Renal cortical epithelial cell (primary cell): ENCODE results near the gene PID1. TPM values are rescaled to one million over a fixed set of nuclear protein-coding genes. Genes with fewer than 3 reads are reported as not detected.

ENCODE experiments used
- DNase-seq: peaks from one replicate; pipeline ENCODE4 v3.0.0-alpha.2; 2011; ENCODE audit warnings: low read depth
- total RNA-seq: library from RNA; depleted of rRNA; stranded (reverse); fragments of >200 nt; gene quantifications from 2 replicates; pipeline ENCODE4 v1.2.3, GENCODE V29; 2014

The PID1 gene
- total RNA-seq, 1 donor from 2014 or later: 1.5 TPM

DNA sequence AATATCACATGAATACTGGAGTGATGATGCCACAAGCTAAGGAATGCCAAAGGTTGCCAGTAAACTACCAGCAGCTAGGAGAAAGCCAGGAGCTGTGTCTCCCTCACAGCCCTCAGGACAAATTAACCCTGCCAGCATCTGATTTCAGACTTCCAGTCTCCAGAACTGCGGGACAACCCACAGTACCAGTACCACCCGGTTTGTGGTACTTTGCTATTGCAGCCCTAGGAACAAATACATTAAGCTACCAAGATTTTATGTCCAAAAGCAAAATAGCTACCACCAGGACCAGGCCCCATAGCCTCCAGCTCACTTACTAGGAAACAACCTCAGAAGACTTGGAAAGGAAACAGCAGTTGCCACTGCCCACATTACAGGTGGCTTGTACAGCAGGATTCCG, 10.0 kb downstream of the PID1 start:
- DNase-seq: no peak

DNA sequence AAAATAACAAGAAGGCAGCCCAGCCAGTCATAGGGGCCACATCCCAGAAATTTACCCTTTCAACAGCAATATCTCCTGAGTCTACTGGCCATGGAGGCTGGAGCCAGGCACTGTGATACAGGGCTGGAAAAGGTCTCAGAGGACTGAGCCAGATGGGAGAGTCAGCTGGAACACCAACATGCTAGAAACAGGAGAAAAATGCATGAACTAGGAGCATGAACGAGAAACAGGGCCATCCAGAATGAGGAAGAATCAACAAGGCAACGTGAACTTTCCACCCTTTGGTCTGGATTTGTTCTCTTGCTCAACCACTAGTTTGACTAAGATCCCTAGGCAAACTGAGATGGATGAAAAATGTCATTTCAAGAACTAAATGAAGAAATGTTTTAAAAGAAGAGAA, 13.1 kb downstream of the PID1 start:
- DNase-seq: no peak

DNA sequence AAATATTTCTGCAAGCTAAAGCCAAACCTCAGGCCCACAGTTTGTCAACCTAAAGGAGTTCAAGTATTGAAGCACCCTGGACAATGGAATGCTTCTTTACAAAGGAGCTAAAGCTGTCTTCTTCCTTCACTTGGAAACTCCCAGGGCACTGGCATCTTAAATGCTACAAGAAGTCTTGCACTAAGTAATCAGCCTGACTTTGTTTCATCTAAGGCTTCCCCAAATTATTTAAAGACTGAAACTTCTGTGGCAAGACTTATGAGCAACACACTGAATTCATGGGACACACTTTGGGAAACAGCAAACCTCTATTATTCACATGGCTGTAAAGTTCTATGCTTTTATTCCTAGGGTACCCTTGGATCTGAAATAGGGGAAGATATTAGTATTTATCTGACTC, 14.7 kb downstream of the PID1 start:
- DNase-seq: no peak

DNA sequence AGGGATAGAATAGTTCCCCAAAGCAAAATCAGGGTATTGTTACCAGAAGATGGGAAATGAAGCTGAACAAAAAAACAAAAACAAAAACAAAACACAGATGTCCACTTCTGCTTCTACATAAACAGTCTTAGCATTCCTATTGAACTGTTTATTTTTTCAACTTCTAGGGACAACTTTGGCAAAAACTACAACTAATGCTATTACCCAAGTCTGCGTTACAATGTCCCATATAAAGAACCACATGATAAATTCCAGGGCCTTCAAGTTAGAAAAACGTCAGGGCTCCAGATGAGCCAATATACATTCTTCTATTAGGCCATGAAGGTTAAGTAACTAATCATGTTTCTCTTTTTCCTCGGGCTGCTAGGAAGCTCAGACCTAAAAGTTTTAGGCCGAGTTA, 16.9 kb downstream of the PID1 start:
- DNase-seq: no peak

DNA sequence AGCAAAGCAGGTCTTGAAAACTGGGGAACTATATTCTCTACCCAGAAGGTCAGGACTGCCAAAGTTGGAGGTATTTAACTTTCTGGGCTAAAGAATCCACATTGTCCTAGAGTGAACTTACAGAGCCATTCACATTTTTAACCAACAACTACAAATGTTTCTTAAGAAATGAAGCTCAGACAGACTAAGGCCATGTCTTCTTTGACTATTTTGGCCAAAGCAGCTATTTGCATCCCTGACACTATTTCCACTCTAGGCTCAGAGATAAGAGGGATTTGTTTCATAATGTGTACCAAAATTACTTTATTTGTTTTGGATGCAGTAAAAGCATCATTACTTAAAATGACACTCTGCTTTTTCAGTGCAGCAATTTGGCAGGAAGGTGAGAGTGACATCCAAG, 18.1 kb downstream of the PID1 start:
- DNase-seq: no peak

DNA sequence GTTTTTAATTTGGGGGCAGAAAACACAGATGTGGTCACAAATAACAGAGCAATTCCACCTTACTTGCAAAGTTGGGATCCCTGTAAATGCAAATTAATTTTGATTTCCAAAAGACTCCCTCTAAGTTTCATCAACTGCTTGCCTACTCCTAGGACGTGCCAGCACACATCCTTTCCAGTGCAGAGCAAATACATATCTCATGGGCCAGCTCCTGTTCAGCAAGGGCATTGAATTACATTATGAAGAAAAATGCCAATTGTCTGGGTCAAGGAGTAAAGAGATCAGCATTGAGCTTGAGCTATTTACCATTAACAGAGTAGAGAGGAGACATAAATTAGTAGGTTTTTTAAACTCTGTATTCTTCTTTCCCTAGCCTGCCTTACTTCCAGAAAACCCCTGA, 18.8 kb downstream of the PID1 start:
- no peak for DNase-seq

DNA sequence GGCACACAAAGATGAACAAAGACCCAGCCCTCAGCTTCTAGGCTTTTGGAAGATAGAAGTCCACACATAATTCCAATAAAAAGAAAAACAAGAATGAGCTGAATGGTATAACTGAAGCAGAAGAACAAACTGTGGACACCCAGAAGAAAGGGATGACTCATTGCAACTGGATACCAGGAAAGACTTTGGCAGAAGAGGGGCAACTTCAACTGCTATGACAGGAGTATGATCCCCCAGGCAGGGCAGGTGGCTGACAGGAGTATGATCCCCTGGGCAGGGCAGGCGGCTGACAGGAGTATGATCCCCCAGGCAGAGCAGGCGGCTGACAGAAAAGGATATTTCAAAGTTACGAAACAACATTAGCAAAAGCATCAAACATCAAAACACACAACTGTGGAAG, 21.6 kb downstream of the PID1 start:
- DNase-seq: no peak

DNA sequence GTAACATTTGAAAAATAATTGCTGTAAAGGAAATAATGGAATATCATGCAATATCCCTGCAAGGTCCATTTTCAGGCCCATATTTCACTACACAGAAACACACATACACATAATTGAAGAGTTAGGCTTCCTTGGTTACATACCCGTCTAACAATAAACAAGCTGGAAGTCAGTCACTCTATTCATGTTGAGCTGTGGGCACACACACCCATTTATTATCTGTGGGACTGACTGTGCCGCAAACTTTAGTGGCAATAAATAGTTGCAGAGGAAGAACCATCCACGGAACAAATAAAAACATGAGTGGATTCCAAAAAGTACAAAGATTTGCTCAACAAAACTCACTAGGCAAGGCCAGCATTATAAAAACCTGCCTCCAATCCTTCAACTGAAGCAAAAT, 24.8 kb downstream of the PID1 start:
- no peak for DNase-seq

DNA sequence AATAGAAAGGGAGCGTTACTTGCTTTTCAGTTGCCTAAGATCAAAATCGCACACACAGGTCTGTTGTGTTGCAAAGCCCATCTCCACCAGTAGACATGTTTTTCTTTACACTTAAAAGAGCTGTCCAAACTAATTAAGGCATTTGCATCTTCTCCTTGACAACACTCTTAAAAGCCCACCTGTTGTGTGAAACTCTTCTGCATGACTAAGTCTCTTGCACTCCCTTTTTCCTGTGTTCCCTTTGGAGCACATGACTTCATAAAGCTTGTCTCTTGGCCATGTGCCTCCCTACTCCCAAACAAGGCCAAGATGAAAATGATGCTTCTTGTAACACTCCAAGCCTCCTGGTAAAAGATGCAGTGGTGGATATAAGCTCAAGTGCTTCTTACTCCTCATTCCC, 26.1 kb downstream of the PID1 start:
- no peak for DNase-seq

DNA sequence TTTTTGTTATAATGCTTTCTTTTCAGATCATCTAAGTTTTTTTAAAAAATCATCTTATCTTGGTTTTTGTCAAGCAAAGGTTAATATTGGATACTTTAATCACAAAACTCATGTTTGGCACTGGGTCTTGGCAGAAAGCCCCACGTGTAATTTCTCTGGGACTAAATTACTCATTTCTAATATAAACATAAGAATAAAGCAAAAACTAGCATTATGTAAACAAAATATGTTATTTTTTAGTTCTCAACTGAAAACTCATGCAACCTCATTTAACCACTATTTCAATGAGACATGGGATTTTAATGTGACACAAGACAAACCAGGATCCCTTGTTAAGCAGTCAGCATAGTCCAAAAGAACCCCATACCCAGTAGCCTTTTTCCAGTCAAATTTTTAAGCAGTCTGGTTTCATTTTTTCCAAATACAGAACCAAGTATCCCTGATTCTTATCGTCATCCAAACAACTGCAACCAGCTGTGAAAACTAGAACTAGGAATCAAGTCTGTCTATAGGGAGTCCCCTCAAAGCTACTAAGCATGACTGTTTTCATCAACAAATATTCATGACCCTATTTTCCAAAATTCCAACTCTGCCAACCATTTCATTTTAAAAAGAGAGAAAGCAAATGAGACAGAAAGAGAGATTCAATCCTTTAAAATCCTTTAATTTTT, 27.1 kb downstream of the PID1 start:
- DNase-seq: no peak

DNA sequence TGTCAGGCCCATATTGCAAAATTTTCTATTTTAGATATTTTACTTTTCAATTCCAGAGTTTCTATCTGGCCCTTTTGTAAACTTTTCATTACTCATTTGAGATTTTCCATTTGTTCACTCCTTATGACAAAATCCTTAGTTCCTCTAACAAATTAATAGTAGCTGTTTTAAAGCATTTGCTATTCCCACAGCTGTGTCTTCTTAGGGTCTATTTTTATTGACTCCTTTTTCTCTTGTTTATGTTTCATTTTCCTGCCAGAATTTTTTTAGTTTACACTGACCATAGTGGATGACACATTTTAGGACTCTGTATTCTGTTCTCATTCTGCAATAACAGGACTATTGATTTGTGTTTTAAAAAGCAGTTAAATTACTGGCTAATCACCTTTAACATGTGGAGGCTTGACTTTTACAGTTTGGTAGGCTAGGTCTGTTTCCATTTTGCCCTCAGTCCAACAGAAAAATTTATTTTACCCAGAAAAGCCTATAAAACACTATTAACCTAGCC, 30.0 kb downstream of the PID1 start:
- DNase-seq: no peak

DNA sequence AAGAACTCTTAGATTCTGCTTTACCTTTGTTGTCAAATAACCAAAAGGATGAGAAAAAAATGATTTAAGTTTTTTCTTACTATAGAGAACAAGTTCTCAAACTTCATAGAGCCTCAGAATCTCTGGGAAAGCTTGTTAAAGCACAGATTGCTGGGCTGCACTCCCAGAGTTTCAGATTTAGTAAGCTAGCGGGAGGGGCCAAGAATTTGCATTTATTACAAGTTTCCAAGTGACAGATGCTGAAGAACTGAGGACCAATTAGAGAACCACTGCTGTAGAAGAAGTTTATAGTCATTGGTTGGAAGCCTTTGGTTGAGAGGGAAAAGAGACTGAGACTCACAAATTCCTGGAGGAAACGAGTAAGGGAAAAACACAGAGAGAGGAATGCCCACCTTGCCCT, 32.1 kb downstream of the PID1 start:
- no peak for DNase-seq

DNA sequence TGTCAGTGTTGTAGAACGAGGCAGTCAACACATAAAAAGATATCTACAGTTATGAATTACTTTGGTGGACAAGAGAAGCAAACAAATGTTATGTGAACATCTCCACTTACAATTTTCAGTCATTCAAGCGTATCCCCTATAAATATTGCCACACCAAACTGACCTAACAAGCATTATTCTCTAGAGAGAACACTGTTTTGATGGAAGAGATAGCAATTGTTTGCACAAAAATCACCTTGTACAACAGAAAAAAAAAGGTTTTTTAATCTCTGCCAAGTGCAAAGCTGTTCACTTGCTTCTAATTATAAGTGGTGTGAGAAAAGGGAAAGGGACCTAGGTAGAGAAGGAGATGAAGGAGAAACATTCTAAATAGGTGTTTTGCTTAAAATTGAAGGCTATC, 33.8 kb downstream of the PID1 start:
- DNase-seq: no peak

DNA sequence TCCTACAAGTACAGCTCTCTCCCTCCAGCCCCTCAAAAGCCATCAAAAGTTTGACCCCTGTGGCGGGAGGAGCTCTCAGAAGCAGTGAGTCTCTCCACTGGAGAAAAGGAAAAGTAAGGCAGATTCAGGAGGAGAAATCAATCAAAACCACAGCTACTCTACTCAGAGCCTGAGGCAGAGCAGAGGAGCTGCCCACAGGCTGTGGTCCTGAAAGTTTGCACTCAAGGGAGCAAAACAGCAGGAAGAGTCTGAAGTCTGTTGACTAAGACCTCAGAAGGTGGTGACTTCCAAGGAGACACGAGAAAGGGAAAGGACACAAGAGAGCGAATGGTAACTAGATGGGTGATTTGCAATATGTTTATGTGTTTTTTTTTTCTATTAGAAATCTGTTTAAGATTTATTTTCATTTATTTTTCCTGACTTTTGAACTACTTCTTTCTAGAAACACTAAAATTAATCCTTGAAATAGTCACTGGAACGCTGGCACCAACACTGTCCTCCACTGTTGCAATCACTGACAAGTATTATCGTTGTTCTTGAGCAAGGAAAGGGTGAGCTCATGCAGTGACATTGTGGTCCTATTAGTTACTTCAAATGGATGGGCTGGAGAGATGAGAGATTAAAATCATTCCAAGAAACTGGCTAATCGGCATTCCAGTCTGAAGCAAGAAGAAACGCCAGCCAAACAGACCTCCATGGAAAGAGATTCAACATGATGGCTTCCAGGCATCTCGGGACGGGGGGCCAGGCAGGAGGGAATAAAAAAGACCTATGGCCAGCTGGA, 35.8 kb downstream of the PID1 start:
- no peak for DNase-seq

DNA sequence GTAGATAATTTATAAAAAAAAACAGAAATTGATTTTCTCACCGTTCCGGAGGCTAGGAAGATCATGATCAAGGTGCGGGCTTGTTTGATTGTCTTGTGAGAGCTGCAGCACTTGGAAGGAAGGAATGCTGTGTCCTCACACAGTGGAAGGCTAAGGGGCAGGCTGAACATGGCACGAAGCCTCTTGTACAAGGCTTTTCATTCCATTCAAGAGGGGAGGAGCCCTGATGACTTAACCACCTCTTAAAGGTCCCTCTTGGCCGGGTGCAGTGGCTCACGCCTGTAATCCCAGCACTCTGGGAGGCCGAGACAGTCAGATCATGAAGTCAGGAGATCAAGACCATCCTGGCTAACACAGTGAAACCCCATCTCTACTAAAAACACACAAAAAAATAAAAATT, 39.2 kb downstream of the PID1 start:
- DNase-seq: no peak

DNA sequence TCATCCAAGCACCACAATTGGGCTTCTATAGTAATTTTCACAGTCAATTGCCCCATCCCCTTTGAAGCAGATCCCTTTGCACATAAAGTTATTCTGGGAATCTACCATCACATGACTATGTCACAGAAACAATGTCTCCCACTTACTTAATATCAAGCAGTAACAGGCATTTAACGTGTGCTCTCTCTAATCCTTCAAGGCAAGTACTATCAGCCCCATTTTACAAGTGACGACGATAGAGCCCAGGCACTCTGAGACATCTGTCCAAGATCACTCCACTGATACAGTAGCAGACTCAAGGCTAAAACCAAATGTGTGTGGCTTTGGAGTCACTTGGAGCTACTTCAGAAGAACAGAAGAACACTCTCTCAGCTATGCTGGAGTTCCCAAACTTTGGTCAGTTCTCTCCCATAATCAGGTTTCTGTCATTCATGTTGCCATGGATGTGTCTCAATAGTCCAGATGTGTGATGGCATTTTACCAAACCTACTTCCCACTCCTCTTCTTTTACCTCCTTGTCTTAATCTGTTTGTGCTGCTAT, 39.7 kb downstream of the PID1 start:
- DNase-seq: no peak

DNA sequence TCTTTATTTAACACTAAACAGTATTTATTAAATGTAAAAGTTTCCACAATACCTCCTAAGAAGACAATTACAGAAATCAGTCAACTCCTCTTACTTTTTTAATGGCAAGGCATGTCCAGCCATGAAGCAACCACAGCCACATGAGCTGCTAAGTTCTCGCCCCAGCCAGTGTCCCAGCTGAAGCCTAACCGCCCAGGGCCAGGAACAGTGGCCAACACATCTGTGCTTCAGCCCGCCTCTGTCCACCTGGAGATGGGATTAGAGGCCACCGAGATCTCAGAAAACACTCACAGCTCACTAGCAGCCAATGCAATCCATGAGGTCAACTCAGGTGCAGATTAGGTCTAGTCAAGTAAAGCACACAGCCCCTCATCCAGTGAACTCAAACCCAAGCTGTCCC, 40.2 kb downstream of the PID1 start:
- DNase-seq: no peak

DNA sequence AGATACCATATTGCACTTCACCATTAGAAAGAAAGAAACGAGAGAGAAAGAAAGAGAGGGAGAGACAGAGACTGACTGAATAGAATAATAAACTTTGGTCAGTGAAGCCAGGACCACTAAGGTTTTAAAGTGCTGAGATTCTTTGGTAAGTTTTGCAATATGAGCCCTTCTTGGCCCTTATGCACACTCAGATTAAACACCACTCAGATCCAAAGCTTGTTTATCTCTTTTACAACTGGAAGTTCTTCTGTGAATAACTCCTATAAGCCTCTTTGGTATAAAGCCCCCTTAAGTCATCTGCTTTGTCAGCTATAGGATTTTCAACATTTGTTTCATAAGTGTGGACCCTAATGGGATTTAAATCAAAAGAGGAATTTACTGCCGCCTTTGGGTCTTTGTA, 40.8 kb downstream of the PID1 start:
- DNase-seq: no peak

DNA sequence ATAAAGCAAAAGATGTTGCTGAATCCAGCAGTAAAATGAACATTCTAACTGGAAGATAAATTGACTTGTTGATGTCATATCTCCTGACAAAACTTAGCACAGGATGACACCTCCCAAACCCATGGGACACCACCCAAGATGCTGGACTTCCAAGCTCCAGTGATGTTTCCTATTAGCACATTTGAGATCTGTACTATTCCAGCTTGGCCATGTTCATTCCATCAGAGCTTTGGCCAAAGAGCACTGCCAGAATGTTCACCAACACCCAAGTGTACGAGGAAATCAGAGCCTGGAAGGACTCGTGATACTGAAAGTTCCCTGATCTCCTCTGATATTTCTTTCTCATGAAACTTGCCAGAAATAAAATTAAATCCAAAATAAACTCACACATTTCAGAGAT, 44.7 kb downstream of the PID1 start:
- no peak for DNase-seq

DNA sequence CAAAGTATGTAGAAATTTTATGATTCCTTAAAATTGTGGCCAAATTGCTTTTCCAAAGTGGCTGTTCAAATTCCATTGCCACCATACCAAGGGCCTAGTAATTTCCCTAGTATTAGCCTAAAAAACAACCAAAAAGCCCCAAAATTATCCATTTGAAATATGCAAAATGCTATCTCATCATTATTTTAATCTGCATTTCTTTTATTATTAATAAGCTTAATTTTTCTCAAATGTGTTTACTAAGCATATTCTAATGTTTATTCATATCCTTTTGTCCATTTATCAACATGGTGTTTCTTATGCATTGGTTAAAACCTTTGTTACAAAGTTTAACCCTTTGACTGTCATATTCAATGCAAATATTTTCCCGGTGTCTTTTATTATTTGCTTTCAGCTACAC, 48.0 kb downstream of the PID1 start:
- no peak for DNase-seq

DNA sequence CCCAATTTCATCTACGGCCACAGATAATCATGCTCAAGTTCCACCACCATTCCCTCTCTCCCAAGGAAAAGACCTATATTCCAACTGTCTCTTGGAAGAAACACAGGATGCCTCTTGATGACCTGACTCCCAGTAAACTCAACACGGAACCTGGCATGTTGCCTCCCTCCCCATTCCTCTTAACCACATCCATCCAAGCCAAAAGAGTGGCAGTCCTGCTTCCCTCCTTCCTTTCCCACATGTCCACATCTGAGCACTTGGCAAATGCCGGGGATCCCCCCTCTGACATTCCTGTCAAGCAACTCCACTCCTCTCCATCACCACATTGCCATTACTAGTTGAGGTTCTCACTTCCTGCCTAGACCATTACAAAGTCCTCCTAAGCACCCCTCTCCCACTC, 49.4 kb downstream of the PID1 start:
- no peak for DNase-seq

DNA sequence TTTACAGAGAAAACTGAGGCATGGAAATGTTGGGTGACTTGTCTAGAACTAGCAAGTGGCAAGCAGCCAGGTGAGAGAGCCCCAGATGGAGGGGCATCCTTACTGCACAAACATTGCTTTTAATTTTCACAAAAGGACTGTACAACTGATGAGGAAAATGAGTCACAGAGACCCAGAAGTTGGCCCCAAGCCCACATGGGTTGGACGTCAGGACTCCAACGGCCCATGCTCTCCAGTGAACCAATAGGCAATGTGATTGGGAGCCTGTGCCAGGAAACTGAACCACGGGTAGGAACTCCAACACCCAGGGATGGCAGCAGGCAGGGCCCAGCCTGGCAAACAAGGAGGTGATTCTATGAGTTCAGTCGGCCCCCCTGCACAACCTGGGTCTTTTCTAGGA, 50.8 kb downstream of the PID1 start:
- no peak for DNase-seq

DNA sequence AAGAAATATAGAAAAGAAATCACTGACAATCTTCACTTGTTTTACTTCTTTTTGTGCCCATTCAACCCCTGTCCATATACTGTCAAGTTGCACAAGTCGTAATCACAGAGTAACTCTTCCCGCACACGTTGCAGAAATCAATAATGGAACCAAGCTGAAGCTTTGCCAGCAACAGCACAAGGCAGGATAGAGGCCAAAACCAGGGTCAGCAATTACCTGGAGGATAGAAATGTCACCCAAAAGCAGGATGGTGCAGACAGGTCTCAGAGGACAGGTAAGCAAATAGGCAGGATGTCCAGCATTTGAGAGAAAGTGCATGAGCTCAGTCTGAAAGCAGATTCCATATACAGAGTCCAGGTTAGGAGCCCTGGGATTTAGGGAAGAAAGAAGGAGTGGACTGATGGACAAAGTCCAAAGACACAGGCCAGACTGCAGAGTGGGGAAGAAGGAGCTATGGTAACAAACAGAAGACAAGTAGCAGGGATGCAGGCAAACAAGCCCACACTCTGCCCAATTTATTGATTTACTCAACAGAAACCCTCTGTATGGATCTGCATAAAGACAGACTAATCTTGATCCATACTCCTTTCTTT, 52.7 kb downstream of the PID1 start:
- no peak for DNase-seq
